ENCODE results near the gene FBXW7. TPM values are rescaled to one million over a fixed set of nuclear protein-coding genes. Genes with fewer than 3 reads are reported as not detected.

Gene FBXW7
- total and polyA plus RNA-seq, 2 experiments from 2014 or later = 19.7 to 67.7 TPM

DNA sequence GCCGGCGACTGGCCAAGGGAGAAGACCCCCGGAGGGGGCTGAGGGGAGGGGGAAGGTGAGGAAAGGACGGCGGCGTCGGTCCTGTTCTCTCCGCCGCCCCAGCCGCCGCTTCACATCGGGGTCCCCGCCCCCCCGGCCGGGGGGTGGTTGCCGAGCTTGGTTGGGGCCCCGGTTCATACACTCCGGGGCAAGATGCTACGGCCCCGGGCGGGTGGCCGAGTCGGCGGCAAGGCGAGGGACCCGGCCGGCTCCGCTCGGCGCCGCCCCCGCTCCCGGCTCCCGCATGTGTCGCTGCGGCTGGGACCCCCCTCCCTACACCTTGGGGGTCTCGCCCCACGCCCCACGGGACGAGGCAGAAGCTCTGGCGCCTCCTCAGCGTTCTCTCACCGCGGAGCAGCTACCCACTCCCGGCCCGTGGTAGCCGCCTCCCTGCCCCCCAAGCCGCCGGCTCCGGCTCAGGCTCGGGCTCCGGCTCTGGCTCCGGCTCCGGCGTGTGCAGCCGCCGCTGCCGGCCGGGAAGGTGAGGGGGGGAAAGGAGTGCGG, 461 bp downstream of the FBXW7 start:
- TF ChIP-seq, protein P1, sequence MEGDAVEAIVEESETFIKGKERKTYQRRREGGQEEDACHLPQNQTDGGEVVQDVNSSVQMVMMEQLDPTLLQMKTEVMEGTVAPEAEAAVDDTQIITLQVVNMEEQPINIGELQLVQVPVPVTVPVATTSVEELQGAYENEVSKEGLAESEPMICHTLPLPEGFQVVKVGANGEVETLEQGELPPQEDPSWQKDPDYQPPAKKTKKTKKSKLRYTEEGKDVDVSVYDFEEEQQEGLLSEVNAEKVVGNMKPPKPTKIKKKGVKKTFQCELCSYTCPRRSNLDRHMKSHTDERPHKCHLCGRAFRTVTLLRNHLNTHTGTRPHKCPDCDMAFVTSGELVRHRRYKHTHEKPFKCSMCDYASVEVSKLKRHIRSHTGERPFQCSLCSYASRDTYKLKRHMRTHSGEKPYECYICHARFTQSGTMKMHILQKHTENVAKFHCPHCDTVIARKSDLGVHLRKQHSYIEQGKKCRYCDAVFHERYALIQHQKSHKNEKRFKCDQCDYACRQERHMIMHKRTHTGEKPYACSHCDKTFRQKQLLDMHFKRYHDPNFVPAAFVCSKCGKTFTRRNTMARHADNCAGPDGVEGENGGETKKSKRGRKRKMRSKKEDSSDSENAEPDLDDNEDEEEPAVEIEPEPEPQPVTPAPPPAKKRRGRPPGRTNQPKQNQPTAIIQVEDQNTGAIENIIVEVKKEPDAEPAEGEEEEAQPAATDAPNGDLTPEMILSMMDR (IDR thresholded peaks at IDR 0.05; ENCODE audit: low read depth, low read length) = no peak
- H3K27ac ChIP-seq = peak overlapping the region; percentile 83
- H3K27me3 ChIP-seq = no peaks in the 10 kb centered on the region
- DNase-seq (ENCODE audit: low read depth in 1 of 2, low spot score in 1 of 2) = no peak
- H3K9me3 ChIP-seq (ENCODE audit: low read depth) = no peaks in the 10 kb centered on the region
- no peaks in the 10 kb centered on the region for H3K36me3 ChIP-seq
- peaks cover 35% of the 10 kb centered on the region for H3K4me1 ChIP-seq (ENCODE audit: low read depth)
- peak overlapping the region; percentile 75 for H3K4me3 ChIP-seq

DNA sequence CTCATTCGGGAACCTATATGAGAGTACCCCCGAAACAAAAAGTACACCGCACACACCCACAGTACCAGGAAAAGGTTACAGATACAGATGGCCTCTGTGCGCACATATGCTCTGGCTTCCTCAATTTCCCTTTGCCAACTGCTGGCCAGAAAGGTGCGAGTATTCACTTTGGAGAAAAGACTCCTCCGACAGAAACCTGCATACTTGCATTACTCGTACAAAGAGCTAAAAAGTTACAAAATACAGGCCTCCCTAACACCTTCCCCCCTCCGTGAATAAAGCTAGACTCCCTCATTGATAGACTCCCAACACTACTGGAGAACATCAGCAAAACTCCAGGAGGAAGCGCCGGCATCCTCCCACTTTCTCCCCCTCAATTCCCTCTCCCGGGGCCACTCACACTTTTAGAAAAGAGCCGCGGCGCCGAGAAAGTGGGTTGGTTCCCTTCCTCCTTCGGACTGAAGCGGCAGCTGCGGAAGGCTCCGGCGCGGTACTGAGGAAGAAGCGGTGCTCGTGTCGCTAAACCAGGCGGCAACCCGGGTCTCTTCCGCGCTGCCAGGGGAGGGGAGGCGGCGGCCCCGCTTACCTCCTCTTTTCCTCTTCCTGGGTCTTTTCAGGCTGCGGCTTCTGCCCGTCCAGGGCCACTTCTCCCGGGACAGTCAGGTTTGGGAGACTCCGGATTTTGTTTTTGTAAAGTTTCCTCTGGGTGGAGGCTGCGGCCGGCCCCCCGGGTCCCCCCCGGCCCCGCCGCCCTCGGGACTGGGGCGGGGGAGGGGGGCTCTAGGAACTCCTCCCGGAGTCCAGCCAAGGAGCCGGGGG, 1.1 kb downstream of the FBXW7 start:
- Histone ChIP-seq H3K9me3 (ENCODE audit: low read depth) (no peaks in the 10 kb centered on the region), H3K4me3 (peak overlapping the region; percentile 75), H3K36me3 (no peaks in the 10 kb centered on the region), H3K27me3 (no peaks in the 10 kb centered on the region), H3K27ac (peak overlapping the region; percentile 83), H3K4me1 (ENCODE audit: low read depth) (peaks cover 38% of the 10 kb centered on the region)
- peak; percentile 36 to 60 for DNase-seq (ENCODE audit: low read depth in 1 of 2, low spot score in 1 of 2)
- TF ChIP-seq, protein P1 (IDR thresholded peaks at IDR 0.05; ENCODE audit: low read depth, low read length) = no peak

DNA sequence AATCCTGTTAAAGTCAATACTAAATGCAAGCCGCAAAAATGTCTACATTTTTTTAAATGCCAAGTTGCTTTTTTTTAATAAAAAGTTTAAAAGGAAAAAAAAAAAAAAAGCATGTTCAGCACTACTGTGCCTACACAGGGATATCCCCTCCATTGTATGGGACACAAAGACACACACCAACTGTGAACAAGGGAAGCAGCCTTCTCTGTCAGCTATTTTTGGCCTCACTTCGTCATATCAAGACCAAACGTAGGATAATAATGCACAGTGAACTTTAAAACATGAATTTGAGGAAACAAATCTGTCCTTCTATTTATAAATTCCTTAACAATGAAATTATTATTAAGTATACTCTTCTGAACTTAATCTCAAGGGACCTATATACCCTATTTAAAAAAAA, 4.4 kb downstream of the FBXW7 start:
- TF ChIP-seq, protein P1 (IDR thresholded peaks at IDR 0.05; ENCODE audit: low read depth, low read length) = no peak
- Histone ChIP-seq H3K9me3 (ENCODE audit: low read depth) (no peaks in the 10 kb centered on the region), H3K4me3 (no peak overlapping the region), H3K27ac (no peak overlapping the region), H3K36me3 (no peaks in the 10 kb centered on the region), H3K27me3 (no peaks in the 10 kb centered on the region), H3K4me1 (ENCODE audit: low read depth) (peaks cover 49% of the 10 kb centered on the region)
- DNase-seq (ENCODE audit: low read depth in 1 of 2, low spot score in 1 of 2) = peak in 1 of 2 donors; percentile 21

DNA sequence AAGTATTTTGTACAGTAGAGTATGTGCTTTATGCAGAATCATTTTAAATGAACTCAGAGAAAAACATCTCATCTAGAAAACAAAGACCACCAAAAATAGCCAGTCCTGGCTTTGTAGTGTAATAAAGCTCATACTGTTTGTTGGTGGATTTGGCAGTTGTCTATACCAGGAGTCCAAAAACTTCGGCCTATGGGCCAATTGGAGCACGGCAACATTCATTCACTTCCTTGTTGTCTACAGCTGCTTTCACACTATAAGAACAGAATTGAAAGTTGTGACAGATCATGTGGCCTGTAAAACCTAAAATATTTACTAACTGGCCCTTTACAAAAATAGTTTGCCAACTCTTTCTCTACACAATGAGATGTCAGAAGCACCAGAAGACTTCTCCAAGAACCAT, 5.3 kb downstream of the FBXW7 start:
- Histone ChIP-seq H3K27me3 (no peaks in the 10 kb centered on the region), H3K4me3 (no peak overlapping the region), H3K27ac (no peak overlapping the region), H3K4me1 (ENCODE audit: low read depth) (peaks cover 49% of the 10 kb centered on the region), H3K9me3 (ENCODE audit: low read depth) (no peaks in the 10 kb centered on the region), H3K36me3 (no peaks in the 10 kb centered on the region)
- TF ChIP-seq, protein P1 (IDR thresholded peaks at IDR 0.05; ENCODE audit: low read depth, low read length) = no peak
- DNase-seq (ENCODE audit: low read depth in 1 of 2, low spot score in 1 of 2) = no peak

DNA sequence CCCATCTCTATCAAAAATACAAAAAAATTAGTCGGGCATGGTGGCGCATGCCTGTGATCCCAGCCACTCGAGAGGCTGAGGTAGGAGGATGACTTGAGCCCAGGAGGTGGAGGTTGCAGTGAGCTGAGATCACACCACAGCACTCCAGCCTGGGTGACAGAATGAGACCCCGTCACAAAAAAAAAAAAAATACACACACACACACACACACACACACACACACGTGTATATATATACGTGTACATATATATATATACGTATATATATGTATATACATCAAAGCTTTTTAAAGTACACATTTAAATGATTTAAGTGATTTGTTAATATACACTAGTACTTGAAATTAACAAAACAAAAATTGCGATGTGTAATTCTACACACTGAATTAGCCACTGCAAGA, 6.0 kb downstream of the FBXW7 start:
- Histone ChIP-seq H3K4me1 (ENCODE audit: low read depth) (peaks cover 50% of the 10 kb centered on the region), H3K27ac (no peak overlapping the region), H3K9me3 (ENCODE audit: low read depth) (no peaks in the 10 kb centered on the region), H3K4me3 (no peak overlapping the region), H3K27me3 (no peaks in the 10 kb centered on the region), H3K36me3 (no peaks in the 10 kb centered on the region)
- no peak for DNase-seq (ENCODE audit: low read depth in 1 of 2, low spot score in 1 of 2)
- TF ChIP-seq, protein P1 (IDR thresholded peaks at IDR 0.05; ENCODE audit: low read depth, low read length) = no peak
